SH-SY5Y (cell line): Measurements from ENCODE around the gene ETV5.

ENCODE experiments used
- GATA2 ChIP-seq: IDR thresholded peaks from 2 replicates; pipeline ENCODE4 v1.6.1; 2011; ENCODE audit warnings: mild to moderate bottlenecking, low read depth, low read length
- GATA3 ChIP-seq: IDR thresholded peaks from 2 replicates; pipeline ENCODE4 v1.6.1; 2011; ENCODE audit warnings: low read depth, mild to moderate bottlenecking, low read length, moderate library complexity

DNA sequence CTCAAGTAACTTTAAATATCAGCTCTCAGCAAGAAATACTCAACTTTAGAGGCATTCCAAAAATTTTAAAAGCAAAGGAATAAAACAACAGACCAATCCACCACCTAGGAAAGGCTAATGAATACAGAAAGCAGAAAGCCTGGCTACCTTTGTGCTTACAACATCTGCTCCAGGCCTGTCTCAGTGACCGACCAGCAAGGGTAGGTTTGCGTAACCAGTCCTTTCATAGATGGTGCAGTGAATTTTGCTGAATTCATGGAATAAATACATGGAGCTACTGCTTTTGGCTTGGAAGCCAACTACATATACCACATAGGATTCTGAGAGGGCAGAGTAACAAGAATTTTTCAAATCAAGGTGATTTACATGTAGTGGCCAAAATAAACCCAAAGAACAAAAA, 27.2 kb downstream of the ETV5 start:
- TF ChIP-seq GATA2, result no peak
- no peak for TF ChIP-seq GATA3
